DMS53 treated with DMSO at 0.1 percent for 48 hours (cell line): ENCODE results near the gene RNLS.

ENCODE experiments used
- DNase-seq: peaks from one replicate; lab custom pipeline; 2025; ENCODE audit not compliant: unreplicated experiment; lab: John Stamatoyannopoulos, UW

The RNLS gene

DNA sequence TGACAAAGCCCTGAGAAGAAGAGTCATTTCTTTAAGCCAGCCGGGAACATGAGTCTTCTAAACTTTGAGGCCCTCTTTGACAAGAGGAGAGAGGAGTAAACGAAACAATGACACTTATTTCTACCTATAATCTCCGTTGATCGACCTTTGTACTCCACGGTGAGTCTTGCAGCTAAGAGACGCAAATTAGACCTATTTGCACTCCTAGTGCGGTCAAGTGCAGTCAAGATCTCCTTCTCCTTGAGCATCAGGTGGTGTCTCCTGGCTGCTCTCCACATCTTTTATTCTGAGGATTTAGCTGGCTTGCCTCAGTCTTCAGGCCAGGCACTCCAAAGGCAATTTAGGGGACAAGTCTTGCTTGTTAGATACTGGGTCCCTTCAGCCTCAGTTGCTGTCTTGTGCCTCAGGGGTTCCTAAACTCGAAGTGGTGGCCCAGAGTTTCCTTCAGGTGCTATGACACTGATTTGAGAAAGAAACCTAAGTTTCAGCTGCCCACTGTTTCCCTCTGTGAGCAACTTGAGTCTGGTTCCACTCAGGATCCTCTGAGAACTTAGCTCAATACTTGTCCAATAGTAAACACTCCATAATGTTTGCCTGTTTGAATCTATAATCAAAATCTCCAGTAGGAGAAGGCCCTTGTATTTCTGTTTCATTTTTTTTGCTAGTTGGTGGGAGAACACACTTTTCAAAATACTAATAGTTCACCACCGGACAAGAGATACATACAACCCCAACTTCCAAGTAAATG, 312.9 kb downstream of the RNLS start:
- no peak for DNase-seq

DNA sequence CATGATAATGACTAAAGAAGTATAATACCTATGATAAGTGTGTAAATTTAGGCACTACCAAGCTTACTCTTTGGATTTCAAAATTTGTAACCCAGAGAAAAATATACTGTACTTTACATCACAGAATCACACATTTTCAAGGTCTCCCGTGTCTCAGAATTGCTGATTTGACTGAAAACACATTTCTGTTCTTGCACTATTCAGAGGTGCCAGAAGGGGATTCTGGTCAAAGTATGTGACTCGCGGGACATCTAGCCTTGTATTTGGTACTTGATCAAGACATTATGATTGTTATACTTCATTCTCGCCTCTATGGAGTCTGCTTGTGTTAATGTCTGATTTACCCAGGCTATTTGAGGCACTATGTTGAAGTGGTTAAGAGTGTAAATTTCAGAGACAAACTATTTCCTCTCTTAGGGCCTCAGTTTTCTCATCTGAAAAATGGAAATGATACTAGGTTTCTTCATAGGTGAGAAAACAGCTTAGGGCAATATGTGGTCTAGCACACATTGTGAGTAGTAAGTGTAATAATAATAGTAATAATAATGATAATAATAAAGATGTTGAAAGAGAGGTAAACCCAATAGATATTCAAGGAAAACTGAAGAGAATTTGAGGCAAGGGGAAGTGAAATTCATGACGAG, 320.4 kb downstream of the RNLS start:
- DNase-seq, result no peak

DNA sequence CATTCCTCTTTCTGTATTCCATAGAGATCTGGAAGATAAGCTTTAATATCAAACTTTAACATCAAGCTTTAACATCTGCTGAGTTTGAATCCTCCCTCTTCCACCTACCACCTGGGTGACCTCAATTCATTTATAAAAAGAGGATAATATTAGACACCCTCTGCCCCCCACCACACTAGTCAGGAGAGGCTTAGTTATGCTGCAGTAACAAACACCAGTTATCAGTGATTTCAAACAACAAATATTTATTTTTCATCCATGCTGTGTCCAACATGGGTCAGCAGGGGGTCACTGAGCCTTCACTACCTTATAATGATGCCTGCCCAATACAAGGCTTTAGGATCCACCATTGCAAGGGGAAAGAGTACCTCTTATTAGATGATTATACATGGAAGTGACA, 322.0 kb downstream of the RNLS start:
- no peak for DNase-seq

DNA sequence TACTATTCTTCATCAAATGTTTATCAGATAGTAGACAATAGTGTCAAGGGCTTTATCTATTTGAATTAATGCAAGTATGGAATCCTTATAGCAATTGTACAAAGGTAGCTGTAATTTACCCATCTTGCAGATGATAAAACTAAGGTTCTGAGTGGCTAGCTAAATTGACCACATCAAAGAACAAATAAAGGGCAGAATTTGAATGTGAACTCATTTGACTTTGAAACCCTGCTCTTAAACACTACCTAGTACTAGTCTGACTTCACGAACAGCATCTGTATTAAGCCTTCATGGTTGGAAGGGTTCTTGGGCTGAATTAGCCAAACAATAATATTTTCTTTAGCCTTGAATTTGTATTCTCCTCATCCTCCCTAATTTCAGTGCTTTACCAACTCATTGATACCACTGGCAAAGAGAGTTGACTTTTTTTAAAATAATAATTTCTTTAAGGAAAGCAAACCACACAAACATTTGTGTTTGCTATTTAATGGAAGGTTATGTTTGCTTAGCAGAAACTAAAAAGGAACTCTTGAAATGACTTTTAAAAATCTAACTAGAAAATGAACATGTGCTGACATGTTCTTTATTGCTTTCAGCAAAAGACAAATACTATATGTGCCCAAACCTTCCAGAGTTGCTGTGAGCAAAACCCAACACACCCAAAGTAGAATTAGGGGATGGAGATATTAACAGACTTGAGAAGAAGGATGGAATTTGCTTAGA, 322.6 kb downstream of the RNLS start:
- DNase-seq, result no peak

DNA sequence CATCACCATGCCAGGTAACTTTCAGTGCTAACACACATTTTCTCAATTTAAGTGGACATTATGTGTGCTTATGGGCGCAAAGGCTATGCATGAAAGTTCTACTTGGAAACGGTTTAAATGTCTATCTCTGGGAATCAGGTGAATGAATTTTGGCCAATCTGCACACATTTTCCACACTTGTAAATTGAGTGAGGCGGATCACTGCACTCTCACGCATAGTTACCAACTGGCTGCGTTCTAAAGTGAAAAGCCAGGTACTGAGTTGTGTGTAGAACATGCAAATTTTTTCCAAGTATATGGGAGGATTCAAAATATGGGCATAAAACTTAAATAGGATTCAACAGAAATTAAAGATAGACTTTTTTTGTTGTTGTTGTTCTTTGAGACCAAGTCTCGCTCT, 323.7 kb downstream of the RNLS start:
- DNase-seq, result no peak

DNA sequence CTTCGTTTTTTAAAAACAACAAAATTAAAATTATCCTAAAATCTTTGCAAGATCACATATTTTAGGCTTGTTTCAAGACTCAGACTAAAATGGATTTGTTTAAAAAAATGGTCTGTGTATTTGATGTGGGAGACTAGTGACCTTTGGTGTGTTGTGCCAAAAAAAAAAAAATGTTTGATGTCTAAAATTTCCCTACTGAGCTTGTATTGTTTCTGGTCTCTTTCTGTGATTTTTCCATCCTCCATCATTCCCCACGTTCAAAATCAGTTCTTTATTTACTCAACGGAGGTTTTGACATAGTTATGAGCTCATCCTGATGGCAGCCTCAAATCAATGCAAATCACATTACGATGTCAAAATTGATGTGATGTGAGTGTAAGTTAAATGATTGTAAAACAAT, 326.2 kb downstream of the RNLS start:
- DNase-seq, result no peak

DNA sequence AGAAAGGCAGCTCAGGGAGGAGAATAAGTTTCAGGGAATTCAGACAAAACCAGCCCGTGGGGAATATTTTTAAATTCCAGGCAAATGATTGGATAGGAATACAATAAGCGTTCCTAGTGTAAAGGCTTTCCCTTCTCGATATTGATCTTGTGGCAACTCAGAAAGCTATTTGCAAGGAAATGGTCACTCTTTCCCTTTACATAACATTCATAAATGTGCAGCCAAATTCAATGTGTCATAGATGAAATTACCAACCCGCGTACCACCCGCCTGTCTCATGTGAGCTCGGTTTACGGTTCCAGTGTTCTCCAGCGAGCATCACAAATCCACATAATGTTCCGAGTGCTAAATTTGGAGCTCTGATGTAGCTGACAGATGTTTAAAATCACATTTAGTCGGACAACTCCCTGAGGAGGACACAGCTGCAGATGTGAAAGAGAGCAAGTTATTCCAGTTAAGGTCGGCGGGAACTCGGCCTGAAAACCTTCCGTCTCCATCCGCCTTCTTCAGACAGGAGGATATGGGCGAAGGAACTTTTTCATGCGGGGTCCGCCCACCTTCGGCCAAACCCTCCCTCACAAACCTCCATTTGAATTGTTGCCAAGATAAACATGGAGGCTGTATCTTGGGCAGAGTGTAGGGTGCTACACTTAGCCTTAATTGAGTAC, 327.0 kb downstream of the RNLS start:
- no peak for DNase-seq

DNA sequence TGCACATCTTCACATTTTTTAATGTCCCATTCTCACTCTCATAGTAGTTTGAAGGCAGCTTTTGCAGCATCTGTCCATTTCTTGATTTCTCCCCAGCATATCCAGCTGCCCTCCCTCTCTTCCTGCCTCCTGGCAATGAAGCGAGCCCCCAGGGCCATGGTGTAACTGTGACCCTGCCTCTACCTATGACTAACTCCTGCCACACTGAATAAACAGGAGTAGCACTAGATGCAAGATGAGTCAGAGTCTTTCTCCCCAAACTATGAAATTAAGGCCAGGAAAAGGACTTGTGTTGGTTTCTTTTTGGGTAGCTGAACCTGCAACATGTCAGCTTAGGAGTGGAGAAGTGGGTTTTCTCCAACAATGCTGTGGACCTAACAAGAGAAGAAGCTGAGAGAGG, 329.0 kb downstream of the RNLS start:
- peak; percentile 28 for DNase-seq

DNA sequence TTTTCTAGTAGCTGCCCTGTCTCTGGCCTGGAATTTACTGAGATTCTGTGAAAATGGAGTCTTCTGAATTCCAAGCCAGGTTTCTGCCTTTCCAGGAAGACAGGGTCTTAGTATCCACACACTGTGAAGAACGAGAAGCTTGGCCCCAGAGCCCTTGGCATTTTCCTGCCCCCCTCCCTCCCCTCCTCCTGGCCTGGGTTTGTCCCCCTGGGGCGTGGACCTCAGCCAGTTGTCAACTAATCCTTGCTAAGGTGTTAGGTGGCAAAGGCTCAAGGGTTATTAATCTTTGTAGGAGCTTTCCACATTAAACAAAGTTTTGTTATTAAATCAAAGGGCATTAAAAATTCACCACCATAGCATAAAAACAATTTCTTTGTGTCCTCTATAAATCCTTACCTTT, 329.5 kb downstream of the RNLS start:
- no peak for DNase-seq

DNA sequence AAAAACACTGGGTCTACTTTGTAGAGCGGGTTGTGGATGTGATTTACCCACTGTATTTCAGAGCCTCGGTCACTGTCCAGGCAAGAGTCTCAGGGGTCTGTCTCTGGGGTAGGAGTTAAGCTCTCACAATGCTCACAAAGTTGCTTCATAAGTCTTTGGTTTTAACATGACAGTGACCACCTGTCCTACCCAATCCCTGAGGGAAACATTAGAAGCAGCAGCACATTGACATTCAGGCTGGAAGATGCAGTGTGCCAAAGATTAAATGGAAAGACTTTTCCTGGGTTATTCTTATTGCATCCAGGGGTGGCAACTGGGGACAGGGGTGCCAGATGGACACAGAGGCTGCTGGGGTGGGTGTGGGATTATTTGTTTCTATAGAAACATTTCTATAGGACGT, 330.0 kb downstream of the RNLS start:
- no peak for DNase-seq

DNA sequence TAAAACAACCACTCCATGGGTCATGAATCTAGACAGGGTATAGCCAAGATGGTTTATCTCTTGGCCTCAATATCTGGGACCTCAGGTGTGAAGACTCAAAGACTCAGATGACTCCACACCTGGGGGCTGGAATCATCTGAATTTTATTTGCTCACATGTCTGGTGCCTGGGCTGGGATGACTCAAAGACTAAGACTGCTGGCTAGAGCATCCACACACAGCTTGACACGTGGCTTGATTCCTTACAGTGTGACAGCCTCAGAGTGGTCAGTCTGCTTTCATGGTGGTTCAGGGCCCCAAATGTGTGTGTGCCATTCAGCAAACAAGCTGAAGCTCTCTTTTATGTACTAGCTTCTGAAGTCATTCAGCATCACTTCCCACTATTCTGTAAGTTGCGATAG, 333.7 kb downstream of the RNLS start:
- DNase-seq, result no peak

DNA sequence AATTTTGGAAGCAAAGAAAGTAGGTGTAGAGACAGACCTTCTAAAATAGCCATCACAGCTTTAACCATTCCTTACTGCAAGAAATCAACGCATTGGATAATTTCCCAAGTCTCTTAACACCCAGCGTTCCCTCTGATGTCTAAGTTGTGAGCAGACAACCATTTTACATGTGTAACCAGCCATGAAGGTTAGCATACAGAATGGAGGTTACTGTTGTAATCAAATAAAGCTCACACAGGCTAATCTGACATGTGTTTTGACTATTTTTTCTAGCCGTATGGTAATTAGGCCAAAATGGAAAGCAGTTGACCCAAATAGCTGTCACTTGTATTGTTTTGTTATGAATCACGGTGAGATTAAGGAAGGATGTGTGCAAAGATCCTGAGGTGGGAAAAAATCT, 336.4 kb downstream of the RNLS start:
- no peak for DNase-seq

DNA sequence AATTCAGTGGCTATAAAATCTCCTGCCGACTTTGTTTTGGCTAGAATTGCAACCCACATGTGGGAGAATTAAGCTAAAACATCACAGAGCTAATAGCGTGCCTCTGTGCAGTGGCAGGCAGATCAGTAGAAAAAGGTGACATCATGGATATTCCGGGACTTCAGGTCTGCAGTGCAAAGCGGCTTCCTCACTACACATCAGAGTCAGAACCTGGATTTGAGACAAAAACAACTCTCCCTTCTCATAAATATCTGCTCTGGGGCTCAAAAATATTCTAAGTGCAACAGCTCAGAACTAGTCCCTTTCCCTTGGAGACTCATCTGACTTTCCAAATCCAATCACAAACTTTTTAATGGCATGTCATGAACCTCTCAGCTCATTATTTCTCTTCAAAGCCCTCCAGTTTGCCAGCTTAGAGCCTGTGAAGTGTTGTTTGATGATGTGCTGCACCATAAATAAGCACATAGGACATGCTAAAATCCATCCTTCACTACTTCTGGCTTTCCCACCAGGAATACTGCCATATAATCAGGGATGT, 337.1 kb downstream of the RNLS start:
- DNase-seq, result no peak

DNA sequence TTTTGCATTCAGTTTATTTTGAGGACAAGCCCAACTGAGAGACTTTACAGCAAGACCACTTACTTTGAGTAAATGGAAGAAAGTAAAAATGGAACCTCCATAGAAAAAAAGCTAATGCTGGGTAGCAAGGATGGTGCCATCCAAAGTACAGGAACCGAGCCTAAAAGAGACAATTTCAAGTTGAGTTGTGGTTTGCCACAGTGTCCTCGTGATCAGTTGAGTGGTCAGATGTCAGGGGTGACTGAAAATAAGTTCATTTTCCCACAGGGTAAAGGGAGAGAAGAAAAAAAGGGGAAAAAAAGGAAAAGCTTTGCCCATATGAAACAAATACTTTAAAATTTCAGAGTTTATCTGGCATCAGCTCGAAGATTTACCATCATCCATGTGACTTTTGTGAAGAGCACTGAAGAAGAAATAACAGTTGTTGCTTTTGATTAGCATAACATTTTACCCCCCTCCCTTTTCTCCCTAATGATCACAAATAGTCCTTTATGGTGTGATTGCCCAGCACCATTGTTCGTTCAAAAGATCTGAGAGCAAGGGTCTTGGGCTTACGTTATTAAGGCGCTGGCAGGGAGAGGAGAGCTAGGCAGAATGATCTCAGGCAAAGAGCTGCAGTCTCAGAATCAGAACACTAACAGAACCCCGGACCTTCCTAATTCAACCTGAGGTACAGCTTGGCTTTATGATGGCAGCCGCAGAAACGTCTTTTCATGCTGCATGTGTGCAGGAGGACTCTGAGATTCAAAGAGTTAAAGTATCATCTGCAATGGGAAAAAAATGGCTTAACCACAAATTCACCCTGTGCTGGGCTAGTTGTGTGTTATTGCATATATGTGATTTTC, 338.1 kb downstream of the RNLS start:
- DNase-seq, result no peak

DNA sequence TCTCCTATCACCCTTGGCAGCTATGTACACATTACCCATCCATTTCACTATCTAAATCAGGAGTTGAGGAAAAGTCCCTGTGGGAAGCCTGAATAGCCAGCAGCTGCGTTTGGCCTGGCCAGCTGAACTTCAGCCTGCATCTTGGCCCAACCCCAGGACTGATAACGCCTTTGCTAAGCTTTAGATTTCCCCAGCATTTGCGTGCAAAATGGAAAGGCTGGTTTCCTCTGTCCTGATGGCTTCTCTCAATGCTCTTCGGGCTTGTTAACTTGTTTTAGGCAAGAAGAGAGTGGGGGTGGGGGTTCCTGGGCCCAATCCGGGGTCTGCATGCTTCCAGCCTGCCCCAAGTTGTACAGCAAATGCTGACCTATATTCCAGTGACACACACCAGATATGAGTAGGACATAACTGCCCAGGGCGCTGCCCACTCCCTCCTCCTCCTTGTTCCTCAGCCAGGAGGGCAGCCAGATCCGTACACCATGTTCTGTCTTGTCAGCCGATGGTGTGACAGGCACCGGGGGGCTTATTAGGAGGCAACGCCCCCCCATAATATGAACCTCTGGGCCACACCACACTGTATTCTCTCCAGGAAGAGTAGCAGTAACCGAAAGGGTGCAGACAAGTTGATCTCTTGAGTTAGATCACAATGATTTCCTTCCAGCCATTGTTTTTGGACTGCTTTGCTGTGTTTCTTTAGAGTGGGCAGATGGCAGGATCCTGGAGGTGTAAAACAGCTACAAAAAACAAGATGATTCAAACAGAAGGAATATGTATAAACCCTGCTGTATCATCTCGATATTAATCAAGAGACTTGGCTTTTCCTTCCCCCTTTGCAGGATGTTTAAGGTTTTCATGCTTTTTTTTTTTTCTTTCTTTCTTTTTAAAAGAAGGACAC, 339.0 kb downstream of the RNLS start:
- no peak for DNase-seq

DNA sequence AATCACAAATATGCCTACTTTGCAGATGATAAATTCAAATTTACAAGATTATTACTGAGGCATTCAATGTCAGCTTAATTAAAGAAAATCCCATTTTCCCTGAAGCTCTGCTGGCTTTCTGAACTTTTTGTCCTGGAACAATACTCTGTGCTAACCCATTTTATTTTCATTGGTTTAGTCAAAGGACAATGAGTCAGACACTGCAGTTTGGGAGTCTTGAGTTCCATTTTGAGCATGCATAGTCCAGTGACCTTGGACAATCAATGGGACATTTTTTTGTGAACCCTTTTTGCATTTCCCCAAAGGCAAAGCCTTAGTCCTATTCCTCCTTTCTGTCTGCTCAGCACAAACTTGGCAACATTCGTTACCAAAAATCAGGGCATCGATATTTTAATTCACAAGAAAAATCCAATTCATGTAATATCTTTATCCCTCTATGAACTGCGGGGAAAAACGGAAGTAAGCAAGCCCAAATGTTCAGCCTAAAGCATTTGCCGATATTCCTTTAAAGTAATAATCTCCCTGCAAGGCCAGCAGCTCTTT, 339.8 kb downstream of the RNLS start:
- no peak for DNase-seq

DNA sequence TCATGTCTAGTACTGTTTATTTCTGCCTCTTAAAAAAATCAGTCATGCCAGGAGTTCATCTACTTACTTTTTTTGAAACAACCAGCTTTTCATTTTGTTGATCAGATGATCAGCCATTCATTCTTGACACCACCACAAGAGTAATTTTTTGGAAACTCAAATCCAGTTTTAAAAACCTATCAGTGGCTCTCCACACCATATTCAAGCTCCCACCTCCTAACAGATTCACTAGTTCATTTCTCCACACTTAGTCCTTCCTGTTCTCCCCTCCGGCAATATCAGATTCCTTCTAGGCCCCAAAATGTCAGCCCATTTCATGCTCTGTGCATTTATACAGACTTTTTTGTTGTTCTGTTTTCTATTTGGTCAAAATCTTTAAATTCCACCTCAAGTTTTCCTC, 341.6 kb downstream of the RNLS start:
- no peak for DNase-seq

DNA sequence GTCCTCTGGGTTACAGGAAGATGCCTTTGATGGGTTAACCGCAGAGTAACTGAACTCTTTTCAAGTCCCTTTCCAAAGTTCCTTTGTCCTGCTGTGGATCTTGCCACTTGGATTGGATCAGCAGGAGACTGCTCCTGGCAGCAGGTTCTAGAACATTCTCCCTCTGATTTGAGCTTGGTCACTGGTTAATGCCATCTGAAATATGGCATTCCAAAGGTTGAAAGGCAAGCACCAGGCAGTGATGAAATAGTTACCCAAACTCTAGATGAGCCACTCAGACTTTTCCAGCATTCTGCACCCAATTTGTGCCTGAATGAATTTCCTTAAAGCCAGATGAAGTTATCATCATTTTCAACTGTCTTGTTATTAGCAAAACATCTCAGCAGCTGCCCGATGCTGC, 343.9 kb downstream of the RNLS start:
- no peak for DNase-seq

DNA sequence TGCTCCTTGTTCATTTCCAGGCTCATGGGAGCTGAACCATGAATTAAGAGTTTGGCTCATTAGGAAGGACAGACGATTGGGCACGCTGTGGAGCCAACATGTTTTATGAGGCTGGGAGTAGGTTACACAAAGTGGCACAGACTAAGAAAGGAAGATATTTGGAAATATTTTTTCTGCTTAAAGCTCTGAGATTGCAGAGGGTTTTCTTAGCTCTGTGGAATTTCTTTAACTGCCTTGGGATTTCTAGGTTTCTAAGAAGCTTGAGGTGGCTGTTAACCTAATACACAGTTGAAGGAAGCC, 344.6 kb downstream of the RNLS start:
- no peak for DNase-seq
